ENCODE results near the gene ALDH1L2.

GRCh38 chr12:105110851-105111250, 26.6 kb upstream of the ALDH1L2 start:
- TF ChIP-seq CTCF (IDR thresholded peaks at IDR 0.05) (no peak), POLR2AphosphoS5 (IDR thresholded peaks at IDR 0.05) (no peak), EP300 (IDR thresholded peaks at IDR 0.05) (no peak)

Data from suprapubic skin (tissue), 4 donors.